HG03439 (cell line): ENCODE data around the gene C2CD3.
"Not testable (repeated sequence)": the region's sequence is repeated elsewhere in the genome, so short reads cannot be mapped to it uniquely, and the experiment has no call there.

Experiments used
- ATAC-seq: cut with Tn5 transposase; IDR thresholded peaks from one replicate; pipeline ENCODE4 v1.9.1; 2021; ENCODE audit warnings: mild to moderate bottlenecking, moderate library complexity; ENCODE audit not compliant: unreplicated experiment

The C2CD3 gene

DNA sequence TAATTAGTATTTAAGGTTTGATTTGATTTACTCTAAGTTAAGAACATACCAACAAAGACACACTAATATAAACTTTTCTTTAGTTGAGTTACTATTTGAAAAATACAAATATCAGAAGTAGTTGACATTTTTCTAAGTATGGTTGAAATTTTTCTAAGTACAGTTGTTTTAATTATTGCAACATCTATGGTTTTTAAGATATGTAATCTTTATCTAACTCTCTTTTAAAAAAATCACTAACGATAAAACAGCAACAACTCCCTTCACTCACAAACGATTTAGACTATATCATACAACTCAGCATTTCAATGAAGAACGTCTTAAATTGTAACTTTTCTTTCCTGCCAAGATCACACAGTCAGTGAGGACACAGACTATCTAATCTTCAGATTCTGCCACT, 2.0 kb downstream of the C2CD3 start:
- no peak for ATAC-seq

DNA sequence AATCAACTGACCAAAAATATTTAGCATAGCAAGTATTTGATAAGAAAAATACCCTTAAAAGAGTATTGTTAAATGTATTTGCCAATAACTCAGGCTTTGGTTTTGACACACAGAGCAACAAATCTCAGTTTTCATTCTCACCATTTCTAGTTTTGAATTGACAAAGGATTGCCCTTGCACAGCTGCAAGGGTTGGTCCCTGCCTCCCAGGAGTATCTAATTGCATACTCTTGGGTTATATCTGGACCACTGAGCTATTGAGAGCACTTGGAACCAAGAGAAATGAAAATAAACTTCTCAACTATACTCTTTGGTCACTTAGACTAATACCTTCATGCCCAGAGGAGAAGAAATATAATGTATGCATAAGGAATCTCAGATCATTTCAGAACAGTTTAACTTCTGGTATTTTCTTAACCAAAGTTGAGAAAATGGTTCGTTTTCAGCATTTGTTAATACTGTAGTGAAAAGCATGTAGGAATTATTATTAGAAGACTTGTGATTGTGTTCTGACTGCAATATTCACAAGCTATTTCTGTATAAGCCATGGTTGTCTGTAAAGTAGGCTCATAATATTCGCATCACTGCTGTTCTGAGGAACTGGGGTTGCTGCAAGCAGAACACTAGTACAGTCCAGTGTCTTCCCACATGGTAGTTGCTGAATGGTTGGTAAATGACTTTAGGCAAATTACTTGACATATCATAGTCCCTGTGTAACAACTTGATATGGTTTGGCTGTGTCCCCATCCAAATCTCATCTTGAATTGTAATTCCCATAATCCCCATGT, 7.9 kb downstream of the C2CD3 start:
- ATAC-seq, result no peak

DNA sequence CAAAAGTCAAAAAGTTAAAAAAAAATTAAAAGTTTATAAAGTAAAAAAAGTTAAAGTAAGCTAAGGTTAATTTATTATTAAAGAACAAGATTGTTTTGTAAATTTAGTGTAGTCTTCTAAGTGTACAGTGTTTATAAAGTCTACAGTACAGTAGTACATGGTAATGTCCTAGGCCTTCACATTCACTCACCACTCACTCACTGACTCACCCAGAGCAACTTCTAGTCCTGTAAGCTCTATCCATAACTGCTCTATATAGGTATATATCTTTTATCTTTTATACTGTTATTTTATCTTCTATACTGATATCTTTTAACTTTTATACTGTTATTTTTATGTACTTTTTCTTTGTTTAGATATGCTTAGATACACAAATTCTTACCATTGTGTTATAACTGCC, 11.2 kb downstream of the C2CD3 start:
- no peak for ATAC-seq

DNA sequence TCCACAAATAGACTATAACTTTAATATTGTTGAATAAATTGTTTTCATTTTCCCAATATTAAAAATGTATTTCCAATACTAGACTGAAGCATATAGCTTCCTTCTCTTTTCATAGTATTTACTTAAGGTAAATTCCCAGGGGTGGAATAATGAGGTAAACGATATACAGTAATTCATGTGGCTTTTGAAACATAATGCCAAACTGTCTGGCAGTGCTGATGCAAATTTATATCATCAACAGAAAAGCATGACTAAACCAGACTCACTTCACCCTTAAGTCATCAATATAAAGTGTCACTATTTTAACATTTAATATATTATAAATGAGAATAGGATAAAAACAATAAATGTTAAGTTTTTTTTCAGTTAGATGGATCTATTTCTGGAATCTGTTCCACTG, 13.6 kb downstream of the C2CD3 start:
- no peak for ATAC-seq

DNA sequence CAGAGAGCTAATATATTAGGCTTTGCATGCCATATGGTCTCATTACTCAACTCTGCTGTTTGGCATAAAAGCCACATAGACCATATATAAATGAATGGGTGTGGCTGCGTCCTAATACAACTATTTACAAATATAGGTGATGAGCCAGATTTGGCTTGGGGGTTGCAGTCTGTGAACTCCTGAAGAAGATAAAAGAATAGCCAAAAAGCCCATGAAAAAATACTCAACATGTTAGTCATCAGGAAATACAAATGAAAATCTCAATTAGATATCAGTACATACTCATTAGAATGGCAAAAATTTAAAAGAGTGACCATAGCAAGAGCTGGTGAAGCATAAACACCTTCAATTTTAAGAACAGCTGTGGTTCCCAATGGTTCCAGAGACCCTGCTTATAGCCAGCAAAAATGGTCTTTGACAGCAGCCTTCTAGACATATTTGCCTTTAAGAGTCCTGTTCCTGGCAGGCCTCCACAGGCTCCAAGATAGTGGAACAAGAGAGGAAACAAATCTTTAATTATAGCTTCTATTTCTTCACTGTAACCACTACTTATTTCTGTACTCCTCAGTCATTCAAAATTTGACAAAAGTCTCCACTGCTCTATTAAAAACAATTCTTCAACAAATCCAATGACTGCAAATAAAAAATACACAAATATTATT, 16.1 kb downstream of the C2CD3 start:
- ATAC-seq, result no peak

DNA sequence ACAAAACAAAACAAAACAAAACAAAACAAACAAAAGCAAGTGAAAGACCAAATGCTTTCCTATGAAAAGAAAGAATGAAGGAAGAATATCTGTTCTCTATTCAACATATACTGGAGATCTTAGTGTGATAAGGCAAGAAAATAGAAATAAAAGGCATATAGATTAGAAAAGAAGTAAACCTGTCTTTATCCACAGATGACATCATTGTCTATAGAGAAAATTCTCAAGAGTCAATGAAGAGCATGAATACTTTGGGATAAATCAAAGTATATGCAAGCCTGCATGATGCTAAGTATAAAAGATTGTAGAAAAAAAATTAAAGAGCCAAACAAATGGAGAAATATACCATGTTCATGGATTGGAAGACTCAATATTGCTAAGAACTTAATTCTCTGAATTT, 17.6 kb downstream of the C2CD3 start:
- ATAC-seq, result no peak

DNA sequence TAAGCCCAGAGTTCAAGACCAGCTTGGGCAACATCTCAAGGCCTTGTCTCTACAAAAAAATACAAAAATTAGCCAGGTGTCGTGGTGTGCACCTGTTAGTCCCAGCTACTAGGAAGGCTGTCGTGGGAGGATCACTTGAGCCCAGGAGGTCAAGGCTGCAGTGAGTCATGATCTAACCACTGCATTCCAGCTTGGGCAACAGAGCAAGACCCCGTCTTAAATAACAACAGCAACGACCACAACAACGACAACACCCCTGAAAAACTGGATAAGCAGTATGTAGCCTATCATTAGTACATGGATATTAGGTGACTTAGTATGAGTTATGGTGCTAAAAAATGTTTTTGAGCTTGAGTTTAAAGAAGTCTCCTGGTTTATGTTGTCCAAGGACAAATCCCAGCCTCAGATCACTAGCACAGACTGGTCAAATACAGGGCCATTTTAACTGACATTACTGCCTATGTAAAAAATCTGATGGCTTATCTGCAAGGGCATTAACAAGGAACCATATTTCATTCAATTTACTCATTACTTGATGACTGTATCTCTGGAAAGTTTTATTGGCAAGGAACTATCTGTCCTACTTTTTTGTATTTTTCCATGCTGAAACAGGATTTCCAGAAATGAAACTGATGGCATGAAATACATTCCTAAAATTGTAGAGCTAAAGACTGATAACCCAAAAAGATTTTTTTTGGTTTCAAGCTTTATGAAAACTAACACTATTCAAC, 23.4 kb downstream of the C2CD3 start:
- no peak for ATAC-seq

DNA sequence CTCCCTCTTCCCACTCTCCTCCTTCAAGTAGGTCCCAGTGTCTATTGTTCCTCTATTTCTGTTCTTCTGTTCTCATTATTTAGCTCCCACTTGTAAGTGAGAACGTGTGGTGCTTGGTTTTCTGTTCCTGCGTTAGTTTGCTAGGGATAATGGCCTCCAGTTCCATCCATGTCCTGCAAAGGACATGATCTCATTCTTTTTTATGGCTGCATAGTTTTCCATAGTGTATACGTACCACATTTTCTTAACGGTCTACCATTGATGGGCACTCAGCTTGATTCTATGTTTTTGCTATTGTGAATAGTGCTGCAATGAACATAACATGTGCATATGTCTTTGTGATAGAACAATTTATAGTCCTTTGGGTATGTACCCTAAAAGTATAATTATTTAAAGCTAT, 26.2 kb downstream of the C2CD3 start:
- ATAC-seq, result no peak

DNA sequence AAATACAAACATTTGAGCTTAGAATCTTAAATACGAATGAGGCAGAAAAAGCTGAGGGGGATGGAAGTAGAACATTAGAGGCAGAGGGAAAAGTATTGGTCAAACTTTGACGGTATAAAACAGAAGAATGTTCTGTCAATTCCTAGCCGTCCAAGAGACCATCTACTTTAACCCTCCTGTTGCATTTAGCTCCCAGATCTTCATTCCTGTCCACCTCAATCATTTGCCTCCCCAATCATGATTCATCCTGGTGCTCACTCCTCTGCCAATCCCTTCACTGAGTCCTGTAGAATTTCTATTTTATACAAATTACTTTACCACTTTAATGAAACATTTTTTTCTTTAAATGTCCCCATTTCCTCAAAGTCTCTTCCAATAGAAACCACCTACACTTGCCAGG, 28.2 kb downstream of the C2CD3 start:
- ATAC-seq, result no peak

DNA sequence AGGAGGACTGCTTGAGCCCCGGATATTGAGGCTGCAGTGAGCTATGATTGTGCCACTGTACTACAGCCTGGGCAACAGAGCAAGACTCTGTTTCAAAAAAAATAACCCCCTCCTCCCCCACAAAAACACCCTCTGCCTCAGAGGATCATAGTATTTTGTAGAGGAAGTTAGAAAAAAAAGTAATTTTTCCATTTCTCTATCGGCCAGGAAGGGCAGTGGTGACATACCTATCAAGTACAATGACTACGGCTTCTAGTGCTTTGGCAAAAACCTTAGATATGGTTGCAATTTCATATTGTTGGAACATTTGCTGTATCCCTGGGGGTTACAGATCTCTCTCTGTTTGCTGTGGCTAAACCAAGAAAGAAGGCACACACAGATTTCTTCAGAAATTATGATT, 28.9 kb downstream of the C2CD3 start:
- no peak for ATAC-seq

DNA sequence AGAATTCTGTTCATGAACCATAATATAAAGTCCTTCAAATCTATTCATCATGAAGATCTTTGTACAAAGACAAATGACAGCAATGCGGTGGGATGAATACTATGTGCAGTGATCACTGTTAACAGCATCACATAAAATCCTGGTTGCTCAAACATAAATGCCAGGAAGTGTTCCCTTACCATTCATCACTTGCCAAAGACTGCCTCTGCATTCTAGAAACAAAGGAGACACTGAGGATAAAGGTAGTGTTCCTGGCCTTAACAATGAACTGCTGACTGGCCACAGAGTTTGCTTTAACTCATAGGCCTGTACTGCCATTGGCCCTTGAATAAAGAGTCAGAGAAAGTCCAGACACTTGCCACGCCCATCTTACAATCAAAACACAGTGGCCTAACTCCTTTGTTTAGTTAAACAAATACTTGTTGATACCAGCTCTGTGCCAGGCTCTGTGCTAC, 29.5 kb downstream of the C2CD3 start:
- no peak for ATAC-seq

DNA sequence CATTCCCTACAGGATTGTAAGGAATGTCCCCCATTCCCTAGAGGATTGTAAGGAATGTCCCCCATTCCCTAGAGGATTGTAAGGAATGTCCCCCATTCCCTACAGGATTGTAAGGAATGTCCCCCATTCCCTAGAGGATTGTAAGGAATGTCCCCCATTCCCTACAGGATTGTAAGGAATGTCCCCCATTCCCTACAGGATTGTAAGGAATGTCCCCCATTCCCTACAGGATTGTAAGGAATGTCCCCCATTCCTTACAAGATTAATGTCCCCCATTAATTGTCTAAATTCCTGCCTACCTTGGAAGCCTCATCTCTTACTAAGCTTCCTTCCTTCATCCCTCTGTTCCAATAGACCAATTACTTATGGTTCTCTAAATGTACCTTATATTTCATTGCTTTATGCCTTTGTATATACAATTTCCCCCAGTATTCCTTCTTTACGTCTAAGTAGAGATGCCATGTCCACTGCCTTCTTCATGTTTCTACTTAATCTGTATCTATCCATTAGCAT, 30.8 kb downstream of the C2CD3 start:
- not testable (repeated sequence) for ATAC-seq

DNA sequence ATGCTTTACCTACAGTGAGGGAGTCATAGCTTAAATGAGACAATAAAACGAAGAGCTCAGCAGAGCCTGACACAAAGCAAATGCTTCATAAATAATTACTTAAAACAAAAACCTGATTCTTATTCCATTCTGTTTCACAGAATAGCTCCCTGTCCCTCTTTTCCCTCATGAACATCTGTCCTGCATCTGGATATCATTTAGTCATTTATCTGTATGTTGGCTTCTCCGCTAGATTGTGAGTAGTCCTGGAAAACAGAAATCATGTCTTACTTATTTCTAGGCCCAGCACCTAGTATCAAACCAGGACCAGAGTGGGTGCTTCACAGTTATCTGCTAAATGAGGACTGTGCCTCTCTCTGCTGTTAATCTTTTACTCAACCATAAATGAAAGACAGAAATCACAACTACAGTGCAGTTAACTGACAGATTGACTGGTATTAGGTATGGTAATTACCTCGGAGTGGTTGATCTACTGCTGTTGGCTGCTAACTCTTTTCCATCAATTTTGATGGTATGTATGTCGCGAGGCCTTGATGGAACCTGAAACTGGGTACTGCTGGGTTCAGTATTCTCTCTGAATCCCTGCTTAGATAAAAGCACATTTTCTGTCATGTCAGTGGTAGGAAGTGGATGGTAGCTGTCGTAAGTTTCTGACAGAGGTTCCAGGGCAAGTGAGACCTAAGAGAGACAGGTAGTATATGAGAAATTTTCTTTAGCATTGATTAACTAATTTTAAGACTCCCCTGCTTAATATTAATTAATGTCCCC, 31.5 kb downstream of the C2CD3 start:
- no peak for ATAC-seq

DNA sequence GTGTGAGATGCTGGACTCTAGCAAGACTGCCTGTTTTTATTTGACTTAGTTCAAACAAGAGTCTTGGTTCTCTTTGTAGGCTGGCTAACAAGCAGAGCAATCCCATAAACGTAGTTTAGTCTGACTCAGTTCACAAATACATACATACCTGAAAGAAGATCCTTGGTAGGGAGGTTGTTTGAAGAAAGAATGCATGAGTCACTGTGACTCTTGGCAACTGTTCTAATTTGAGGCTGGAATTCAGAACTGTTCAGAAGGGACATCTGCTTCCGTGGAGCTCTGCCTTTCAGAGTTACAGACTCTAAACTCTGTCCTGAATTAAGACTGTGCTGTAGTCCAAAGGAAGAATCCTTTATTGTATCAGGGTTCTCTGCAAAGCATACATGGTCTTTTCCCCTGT, 32.2 kb downstream of the C2CD3 start:
- no peak for ATAC-seq

DNA sequence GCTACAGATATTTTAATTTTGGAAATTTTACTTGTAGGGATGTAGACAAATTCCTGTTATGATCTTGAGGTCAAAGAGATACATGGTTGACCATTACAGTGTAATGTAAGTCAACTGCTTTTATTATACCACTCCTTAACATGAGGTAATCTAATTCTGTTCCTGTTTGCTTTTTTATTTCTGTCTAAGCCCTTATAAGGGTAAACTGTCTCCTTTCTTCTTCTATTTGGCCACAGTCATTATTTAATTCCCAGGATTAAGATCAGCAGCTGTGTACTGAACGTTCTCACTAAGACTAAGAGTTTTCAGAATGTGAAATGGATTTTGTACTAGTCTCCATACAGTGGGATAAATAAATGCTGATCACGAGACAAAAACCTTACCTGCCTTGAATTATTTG, 32.8 kb downstream of the C2CD3 start:
- ATAC-seq, result no peak

DNA sequence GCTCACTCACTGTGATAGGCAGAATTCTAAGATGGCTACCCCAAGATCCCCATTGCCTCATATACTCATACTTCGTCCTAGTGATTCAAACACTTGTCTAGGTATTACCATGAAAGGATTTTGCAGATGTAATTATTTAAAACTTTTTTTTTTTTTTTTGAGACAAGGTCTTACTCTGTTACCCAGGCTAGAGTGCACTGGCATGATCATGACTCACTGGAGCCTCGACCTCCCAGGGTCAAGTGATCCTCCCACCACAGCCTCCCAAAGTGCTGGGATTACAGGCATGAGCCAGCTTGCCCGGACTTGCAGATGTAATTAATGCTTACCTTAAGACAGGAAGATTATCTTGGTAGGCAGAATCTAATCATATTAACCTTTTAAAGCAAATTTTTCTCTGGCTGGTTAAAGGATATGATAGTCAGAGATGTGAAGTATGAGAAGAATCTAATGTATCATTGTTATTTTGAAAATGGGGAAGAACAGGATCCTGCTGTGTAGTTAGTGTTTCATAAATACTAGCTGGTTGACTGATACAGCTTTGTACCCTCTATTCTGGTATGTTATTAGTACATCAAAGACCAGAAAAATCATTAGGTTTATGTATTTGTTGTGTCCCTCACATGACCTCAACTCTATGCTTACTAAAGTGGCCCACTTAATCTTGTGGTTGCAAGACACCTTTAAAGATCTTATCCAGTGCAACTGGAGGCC, 35.5 kb downstream of the C2CD3 start:
- ATAC-seq, result no peak

DNA sequence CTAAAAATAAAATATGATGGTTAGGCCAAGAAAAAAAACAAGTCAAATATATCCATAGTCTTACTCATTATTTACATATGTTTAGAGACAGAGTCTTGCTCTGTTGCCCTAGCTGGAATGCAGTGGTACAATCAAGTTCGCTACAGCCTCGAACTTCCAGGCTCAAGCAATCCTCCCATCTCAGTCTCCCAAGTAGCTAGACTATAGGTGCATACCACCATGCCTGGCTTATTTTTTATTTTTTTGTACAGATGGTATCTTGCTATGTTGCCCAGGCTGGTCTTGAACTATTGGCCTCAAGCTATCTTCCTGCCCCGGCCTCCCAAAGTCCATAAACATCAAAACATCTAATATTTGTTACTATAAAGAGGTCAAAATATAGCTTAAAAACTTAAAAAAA, 36.1 kb downstream of the C2CD3 start:
- no peak for ATAC-seq

DNA sequence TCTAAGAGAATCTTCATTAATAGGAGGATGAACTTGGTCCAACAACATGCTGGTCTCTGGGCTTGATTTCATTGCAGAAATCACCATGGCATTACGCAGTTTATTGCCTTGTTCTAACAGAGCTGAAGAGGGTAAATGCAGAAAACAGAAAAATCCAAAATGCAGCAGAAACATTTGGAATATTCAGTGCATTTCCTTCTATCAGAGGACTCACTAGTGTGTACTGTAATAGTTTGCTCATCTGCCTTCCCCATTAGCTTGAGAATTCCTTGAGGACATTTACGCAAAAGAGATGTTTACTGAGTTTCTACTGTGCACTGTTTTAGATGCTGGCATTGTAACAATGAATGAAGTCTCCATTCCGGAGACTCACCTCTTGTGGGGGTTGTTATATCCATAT, 37.4 kb downstream of the C2CD3 start:
- ATAC-seq, result no peak

DNA sequence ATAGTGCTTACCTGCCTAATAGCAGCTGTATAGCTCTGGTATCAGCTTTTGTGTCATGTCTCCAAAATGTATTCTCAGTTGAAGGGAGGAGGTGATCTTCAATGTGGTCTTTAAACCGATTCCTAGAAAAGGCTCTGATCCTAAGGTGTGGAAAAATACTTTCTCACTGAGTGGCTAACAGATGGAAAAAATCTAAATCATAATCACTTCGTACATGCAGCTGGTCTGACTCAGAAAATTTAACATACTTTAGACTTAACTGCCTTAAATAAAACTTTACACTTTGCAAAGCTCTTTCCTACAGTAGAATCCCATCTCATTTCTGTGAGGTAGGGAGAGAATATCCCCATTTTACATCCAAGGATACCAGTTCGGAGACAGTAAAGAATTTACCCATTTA, 38.0 kb downstream of the C2CD3 start:
- no peak for ATAC-seq

DNA sequence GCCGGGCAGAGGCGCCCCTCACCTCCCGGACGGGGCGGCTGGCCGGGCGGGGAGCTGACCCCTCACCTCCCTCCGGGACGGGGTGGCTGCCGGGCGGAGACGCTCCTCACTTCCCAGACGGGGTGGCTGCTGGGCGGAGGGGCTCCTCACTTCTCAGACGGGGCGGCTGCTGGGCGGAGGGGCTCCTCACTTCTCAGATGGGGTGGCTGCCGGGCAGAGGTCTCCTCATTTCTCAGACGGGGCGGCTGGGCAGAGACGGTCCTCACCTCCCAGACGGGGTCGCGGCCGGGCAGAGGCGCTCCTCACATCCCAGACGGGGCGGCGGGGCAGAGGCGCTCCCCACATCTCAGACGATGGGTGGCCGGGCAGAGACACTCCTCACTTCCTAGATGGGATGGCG, 41.7 kb downstream of the C2CD3 start:
- ATAC-seq, result not testable (repeated sequence)
